Activated CD4-positive, alpha-beta T cell treated with anti-CD3 and anti-CD28 coated beads for 24 hours (primary cell): ENCODE measurements around the gene USP6NL.

Experiments used
- DNase-seq, 2 donors: peaks; one replicate each; pipeline ENCODE4 v3.0.0-alpha.2; 2020; ENCODE audit warnings: low read depth in 2 of 2

Gene USP6NL

GRCh38 chr10:11551916-11552602 is 59.4 kb downstream of the USP6NL start:
- DNase-seq, result no peak

GRCh38 chr10:11551104-11551503 is 60.3 kb downstream of the USP6NL start:
- no peak for DNase-seq

DNA sequence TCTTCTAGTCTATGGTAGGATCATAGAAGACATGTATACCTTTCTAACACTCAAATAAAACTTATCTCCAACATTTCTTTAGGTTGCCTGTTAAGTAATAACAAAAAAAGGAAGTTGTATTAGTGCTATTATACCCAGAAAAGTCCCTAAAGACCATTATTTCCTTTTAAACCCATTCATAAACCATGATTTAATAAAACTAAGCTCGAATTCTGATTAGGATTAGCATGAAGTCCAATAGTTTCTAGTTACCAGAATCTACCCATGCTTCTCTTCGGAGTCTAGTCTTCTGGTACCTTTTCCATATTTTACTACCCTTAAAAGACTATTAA is 62.7 kb downstream of the USP6NL start:
- no peak for DNase-seq

- no peak for DNase-seq
Measured at GRCh38 chr10:11548065-11548767, 63.2 kb downstream of the USP6NL start.

GRCh38 chr10:11546581-11546980 is 64.9 kb downstream of the USP6NL start:
- DNase-seq, result no peak

- no peak for DNase-seq
Measured at GRCh38 chr10:11541296-11541695, 70.2 kb downstream of the USP6NL start.

- no peak for DNase-seq
Measured at GRCh38 chr10:11539191-11539868, 72.1 kb downstream of the USP6NL start.

DNA sequence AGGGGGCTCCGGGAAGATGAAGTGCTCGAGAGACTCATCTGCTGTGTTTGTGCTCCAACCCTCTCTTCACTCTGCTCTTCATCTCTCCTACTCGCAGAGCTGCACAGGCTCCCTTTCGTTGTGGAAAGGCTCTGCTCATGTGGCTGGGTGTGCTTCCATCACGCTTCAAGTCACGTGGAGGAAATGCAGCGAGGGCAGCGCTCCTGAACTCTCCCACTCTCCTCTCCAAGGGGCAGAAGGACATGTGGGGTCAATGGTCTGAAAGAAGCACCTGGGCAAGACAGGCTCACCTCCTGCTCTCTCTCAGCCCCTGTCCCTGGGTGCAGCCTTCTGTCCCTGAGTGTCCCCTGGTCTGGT is 72.6 kb downstream of the USP6NL start:
- DNase-seq, result no peak

- no peak for DNase-seq
Measured at GRCh38 chr10:11536228-11536627, 75.2 kb downstream of the USP6NL start.

DNA sequence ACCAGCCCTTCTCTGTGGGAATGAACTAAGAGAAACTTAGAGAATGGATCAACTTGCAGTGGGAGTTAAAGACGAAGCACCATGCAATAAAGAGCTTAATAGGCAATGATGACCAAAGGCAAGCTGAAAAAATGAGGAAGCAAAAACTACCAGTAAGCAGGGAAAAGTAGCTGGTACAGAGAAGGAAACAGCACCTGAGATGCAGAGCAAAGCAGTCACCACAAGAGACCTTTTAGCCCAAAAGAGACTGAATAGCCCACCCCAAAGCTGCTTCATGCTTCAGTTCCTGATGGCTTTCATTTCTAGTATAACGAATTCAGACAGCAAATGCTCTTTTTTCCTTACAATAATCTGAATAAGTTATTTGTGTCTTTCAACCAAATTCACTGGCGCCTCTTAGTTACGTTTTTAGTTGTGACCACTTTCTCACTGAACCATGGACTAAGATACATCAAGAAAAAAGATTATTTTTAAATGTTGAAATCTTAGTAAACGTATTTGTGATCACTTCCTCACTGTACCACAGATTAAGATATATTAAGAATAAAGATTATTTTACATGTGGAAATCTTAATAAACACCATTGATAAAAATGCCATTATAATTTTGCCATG is 76.0 kb downstream of the USP6NL start:
- no peak for DNase-seq

DNA sequence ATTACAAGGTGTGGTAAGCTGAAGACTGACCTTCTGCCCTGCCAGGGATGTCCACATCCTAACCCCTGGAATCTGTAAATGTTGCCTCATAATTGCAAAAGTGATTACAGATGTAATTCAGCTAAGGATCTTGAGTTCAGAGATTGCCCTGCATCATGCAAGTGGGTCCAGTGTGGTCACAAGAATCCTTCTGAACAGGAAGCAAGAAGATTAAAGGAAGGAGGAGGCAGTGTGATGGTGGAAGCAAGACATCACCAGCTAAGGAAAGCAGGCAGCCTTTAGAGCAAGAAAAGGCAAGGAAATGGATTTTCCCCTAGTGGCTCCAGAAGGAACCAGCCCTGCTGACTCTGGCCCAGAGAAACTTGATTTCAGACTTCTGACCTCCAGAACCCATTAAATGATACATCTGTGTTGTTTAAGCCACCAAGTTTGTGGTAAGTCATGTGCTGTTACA is 78.1 kb downstream of the USP6NL start:
- DNase-seq, result no peak

DNA sequence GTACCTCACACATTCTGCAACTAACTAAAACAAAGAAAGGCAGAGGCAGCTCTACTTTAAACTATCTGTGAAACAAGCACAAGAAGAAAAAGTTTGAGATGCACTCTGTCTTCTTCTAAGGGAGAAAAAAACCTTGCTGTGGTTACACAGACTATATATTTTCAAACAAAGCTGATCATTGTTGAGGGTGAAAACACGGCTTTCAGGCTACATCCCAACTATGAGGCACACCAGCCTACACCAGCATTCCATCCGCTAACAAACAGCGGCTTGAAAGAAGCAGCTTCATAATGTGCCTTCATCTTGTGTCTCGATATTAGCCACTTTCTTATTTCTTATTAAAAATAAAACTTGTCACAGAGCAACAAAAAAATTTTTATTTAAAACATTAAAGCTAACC is 79.1 kb downstream of the USP6NL start:
- DNase-seq, result no peak

DNA sequence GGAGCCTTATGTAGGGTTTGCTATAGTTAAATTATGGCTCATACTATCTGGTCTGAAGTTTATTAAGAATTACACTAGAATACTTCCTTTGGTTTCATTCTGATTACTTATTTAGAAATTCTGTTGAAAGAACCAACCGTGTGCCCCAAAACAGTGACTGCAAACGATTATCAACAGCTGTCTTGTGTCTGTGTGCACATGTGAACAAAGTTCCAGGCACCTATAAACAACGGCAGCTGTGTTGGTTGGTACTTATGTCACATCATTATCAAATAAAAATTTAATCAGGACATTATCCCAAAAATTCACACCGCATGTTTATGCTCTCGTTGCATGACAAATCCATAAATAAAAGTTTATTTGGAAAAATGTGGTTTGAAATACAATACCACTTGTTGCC is 80.6 kb downstream of the USP6NL start:
- DNase-seq, result no peak

DNA sequence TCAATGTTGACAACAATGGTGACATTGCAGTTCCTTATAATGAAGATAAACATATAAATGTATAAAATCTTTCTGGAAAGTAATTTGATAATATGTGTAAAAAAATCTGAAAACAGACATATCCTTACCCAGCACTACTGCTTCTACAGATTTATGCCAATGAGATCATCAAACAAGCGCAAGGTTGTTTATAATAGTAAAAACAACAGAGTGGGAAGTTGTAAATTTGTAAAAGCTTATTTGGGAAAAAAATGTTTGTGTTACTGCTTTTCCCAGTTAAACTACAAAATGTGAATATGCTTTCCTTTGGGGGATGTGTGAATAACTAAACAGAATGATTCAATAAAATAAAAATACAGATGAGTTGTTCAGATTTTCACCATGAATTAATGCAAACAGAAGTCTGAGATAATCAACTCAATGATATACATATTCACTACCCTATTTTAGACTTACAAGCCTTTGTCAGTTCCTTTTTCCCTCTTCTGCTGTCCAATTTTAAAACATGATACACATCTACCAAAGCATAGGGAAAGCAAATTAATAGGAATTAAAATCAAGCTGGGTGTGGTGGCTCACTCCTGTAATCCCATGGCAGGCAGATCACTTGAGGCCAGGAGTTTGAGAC is 82.1 kb downstream of the USP6NL start:
- no peak for DNase-seq

- DNase-seq, result no peak
Measured at GRCh38 chr10:11528286-11528685, 83.2 kb downstream of the USP6NL start.

- no peak for DNase-seq
Measured at GRCh38 chr10:11527691-11528255, 83.7 kb downstream of the USP6NL start.

DNA sequence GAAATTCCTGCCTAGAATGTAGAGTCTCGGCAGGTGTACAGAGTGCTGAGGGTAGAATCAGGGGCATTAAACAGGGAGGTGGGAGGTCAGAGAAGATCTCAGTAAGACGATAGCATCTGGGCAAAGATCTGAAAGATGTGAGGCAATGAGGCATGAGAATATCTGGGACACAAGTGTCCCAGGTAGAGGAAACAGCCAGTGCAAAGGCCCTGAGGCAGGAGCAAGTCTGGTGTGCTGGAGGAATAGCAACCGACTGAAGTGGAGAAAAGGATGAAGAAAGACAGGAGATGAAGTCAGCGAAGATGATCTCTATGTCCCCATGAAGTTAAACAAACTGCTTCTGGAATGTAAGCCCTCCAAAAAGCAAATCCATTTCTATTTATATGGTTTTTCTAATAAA is 84.4 kb downstream of the USP6NL start:
- DNase-seq, result no peak

GRCh38 chr10:11525503-11525902 is 85.9 kb downstream of the USP6NL start:
- no peak for DNase-seq

DNA sequence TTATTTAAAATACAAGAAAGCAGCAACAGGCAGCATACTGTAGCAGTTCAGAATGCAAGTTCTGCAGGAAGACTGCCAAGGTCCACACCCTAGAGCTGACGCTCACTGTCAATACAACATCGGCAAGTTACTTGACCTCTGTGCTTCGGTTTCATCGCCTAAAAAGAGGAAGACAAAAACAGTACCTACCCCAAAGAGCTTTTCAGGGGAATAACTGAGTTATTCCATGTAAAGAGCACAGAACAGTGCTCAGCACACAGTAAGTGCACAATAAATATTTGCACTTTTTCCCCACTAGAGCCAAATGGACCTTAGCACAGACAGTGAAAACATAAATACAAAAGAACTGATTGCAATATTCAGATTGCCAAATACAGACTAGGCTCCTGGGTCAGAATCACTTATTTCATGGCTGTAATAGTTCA is 88.6 kb downstream of the USP6NL start:
- no peak for DNase-seq

DNA sequence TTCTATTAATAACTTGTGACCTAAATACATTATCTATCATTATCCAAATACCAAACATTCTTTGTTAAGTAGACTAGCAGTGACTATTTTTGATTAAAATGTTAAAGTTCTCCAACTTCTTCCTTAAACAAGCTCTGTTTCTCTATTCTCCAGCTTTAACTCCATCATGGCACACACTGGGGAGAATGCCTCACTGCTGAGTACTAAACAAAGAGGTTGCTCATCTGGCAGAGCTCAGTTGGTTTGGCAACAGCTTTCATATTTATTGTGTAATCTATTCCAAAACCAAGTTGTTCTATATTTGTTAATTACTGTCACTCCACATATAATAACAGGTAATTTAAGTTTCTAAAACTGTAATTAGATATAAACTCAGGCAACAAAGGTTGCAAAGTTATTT is 89.6 kb downstream of the USP6NL start:
- no peak for DNase-seq

- no peak for DNase-seq
Measured at GRCh38 chr10:11520892-11521291, 90.6 kb downstream of the USP6NL start.

DNA sequence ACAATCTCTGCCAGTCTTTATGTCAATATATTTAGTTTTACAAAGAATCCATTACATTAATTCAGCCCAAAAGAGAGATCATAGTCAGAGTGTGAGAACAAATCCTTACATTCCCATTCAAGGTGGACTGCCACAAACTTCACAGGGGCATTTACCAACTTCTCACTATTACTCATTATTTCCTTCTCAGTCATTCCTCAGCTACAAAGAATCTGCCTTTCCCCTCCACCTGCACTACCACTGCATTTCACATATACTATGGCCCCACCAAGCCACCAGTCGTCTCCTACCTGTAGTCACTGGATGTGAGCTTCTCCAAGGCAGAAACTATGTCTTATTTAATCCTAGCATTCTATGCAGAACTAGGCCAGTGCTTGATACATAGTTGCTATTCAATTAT is 94.3 kb downstream of the USP6NL start:
- no peak for DNase-seq
